D721Med (cell line): ENCODE results near the gene EXOC3L2.
A peak's percentile ranks its signal among the peaks of the same experiment; 100 is the strongest.

Experiments used
- DNase-seq: peaks from one replicate; pipeline ENCODE4 v3.0.0; 2011; ENCODE audit warnings: low spot score; ENCODE audit not compliant: insufficient read length
- FAIRE-seq: peaks from 2 replicates; lab custom pipeline; 2011; peaks lifted over from hg19 to GRCh38; lab: Jason Lieb, UNC
- TF ChIP-seq, protein P1 (sequence below): IDR thresholded peaks from 2 replicates; pipeline ENCODE4 v1.5.1; 2012; ENCODE audit warnings: mild to moderate bottlenecking, control low read depth; ENCODE audit not compliant: insufficient read depth; ENCODE audit errors: missing control alignments

The EXOC3L2 gene

DNA sequence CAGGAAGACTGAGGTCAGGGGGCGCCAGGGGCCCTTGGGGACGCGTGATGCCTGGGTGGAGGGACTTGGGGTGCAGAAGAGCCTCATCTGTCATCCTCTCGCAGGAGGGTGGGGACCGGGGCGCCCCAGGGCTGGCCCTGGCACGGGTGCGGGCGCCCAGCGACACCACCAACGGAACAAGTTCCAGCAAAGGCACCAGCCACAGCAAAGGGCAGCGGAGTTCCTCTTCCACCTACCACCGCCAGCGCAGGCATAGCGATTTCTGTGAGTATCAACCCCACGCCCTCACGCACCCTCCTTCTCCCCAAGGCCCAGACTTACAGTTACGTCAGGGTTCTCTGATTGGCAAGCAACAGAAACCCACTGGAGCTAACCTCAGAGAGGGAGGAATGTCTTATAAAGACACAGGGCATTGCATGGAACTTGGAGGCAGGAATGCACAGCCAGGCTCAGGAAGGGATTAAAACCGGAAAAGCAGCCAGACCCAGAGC is 35.3 kb upstream of the EXOC3L2 start:
- TF ChIP-seq, protein P1, sequence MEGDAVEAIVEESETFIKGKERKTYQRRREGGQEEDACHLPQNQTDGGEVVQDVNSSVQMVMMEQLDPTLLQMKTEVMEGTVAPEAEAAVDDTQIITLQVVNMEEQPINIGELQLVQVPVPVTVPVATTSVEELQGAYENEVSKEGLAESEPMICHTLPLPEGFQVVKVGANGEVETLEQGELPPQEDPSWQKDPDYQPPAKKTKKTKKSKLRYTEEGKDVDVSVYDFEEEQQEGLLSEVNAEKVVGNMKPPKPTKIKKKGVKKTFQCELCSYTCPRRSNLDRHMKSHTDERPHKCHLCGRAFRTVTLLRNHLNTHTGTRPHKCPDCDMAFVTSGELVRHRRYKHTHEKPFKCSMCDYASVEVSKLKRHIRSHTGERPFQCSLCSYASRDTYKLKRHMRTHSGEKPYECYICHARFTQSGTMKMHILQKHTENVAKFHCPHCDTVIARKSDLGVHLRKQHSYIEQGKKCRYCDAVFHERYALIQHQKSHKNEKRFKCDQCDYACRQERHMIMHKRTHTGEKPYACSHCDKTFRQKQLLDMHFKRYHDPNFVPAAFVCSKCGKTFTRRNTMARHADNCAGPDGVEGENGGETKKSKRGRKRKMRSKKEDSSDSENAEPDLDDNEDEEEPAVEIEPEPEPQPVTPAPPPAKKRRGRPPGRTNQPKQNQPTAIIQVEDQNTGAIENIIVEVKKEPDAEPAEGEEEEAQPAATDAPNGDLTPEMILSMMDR = no peak
- no peak for FAIRE-seq
- no peak for DNase-seq

DNA sequence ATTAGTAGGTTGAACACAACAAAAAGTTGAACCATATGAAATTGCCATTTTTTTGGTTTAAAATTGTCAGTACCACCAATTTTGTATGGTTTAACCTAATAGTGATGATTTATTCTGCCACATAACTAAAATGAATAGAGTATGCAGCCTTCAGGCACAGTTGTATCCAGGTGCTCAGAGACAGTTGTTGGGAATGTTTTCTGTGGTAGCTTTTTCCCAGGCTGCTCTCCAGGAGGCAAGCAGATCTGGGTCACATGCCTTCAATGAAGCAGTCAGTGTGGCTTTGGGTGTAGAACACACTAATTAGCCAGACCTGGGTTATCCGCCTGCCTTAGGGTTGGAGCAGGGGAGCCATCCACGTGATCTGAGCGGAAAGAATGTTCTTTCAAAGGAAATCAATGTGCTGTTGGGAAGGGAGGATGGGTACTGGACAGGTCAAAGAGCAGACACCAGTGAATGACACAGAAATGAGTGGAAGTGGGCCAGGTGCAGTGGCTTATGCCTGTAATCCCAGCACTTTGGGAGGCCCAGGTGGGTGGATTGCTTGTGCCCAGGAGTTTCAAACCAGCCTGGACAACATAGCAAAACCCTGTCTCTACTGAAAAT is 34.5 kb upstream of the EXOC3L2 start:
- no peak for FAIRE-seq
- TF ChIP-seq, protein P1 = no peak
- no peak for DNase-seq

DNA sequence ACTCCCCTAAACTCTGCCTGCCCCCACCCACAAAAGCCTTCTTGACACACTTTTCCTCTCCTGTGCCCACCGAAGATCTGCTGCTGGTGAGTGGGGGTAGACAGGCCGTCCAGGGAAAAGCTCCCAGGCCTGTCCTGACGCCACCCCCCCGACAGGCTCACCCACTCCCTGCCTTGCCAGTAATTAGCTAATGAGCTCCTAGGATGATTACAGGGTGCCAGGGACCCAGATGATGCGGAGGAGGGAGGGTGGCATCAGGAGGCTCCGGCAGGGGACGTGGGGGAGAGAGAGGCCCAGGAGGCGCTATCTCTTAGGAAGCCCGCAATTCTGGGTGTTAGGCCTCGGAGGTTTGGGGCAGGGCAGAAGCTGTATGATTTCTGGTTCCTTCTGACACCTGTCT is 32.9 kb upstream of the EXOC3L2 start:
- DNase-seq = no peak

DNA sequence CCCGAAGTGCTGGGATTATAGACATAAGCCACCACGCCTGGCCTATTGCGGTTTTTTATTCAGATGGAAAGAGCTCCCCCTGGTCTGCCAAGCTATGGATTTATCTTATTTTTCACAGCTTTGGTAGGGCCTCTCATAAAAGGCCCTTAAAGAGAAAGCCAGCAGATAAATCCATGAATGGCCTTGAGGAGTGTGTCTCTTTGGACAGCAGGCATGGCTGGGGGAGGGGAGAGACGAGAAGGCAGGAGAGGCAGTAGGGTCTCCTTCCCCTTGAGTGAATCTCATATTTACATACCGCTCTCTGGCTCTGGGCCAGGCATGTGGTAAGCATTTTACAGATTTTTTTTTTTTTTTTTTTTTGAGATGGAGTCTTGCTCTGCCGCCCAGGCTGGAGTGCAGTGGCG is 31.1 kb upstream of the EXOC3L2 start:
- FAIRE-seq (no peak), DNase-seq (no peak)

More for the DNA sequence above, 32.9 kb upstream of the EXOC3L2 start:
- no peak for FAIRE-seq
- TF ChIP-seq, protein P1 = no peak

DNA sequence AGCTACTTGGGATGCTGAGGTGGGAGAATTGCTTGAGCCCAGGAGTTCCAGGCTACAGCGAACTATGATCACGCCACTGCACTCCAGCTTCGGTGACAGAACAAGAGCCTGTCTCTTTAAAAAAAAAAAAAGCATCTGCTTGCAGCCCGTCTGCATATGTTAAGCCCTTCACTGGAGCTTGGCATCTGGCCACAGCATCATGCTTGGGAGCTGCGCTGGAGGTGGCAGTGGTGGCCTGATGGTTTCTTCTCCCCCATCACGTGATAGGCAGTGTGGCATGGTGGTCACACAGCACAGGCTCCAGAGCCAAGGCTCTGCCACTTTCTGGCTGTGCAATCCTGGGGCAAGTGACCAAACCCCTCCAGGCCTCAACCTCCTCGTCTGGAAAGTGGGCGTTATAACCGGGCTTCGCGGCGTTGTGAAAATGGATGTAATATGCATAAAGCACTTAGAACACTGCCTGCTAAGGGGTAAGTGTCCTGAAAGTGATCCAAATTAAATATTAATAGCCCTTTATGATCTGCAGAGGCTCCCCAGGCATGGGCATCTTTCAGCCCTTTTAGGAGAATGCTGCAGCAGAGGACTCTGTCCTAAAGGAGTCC is 30.3 kb upstream of the EXOC3L2 start:
- DNase-seq (no peak), FAIRE-seq (no peak)
- TF ChIP-seq, protein P1 = no peak

More for the DNA sequence above, 31.1 kb upstream of the EXOC3L2 start:
- TF ChIP-seq, protein P1 = peak; percentile 43

DNA sequence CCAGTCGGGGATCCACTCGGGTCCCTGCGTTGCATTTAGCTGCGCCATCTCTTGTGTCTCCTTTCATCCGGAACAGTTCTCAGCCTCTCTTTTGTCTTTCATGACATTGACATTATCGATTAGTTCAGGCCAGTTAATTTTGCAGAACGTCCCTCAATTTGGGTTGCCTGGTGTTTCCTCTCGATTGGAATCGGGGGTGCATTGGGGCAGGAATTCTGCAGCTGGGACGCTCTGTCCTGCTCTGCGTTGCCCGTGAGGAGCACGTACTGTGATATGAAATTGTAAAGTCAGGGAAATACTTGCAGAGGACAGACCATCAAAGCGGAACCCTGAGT is 28.3 kb upstream of the EXOC3L2 start:
- DNase-seq = no peak
- no peak for FAIRE-seq
- TF ChIP-seq, protein P1 = no peak

DNA sequence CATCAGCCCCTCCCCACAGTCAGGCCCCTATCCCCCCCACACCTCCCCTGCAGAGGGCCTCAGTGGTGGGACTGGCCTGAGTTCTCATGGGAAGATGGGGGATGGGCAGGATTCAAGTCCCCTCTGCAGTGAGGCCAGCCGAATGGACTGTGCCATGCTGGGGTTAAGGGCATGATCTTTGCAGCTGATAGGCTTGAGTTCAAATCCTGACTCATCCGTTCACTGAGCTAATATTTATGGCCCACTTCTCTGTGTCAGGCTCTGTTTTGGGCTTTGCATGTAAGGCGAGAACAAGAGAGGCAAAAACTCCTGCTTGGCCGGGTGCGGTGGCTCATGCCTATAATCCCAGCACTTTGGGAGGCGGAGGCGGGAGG is 26.5 kb upstream of the EXOC3L2 start:
- FAIRE-seq = no peak
- TF ChIP-seq, protein P1 = no peak
- no peak for DNase-seq
